HEK293 (cell line): ENCODE results near the gene NEK8.

Experiments used
- GLIS1 ChIP-seq: fragments of 450-650 bp; formaldehyde crosslinking; IDR thresholded peaks from 2 replicates; pipeline ENCODE4 v1.5.1; 2016; ENCODE audit warnings: missing biosample characterization, missing genetic modification characterization
- HOXA7 ChIP-seq: sonication (generic); formaldehyde crosslinking; IDR thresholded peaks from 2 replicates; pipeline ENCODE4 v1.8.1; 2022; ENCODE audit warnings: missing genetic modification reagents, borderline replicate concordance
- SCRT2 ChIP-seq: fragments of 450-650 bp; formaldehyde crosslinking; IDR thresholded peaks from 2 replicates; pipeline ENCODE4 v1.5.1; 2016; ENCODE audit warnings: missing biosample characterization, missing genetic modification characterization
- ZBTB7A ChIP-seq: fragments of 450-650 bp; formaldehyde crosslinking; IDR thresholded peaks from 2 replicates; pipeline ENCODE4 v1.5.1; 2016; ENCODE audit warnings: low read depth, missing biosample characterization, missing genetic modification characterization
- ZNF169 ChIP-seq: fragments of 450-650 bp; formaldehyde crosslinking; IDR thresholded peaks from 2 replicates; pipeline ENCODE4 v1.5.1; 2016; ENCODE audit warnings: missing biosample characterization, missing genetic modification characterization
- ZNF354C ChIP-seq: fragments of 450-650 bp; formaldehyde crosslinking; IDR thresholded peaks from 2 replicates; pipeline ENCODE4 v1.5.1; 2016; ENCODE audit warnings: missing biosample characterization, missing genetic modification characterization, low read depth, borderline replicate concordance
- ZNF548 ChIP-seq: fragments of 450-650 bp; formaldehyde crosslinking; IDR thresholded peaks from 2 replicates; pipeline ENCODE4 v1.5.1; 2016; ENCODE audit warnings: missing biosample characterization, missing genetic modification characterization
- ZNF785 ChIP-seq: fragments of 450-650 bp; formaldehyde crosslinking; IDR thresholded peaks from 2 replicates; pipeline ENCODE4 v1.5.1; 2016; ENCODE audit warnings: missing biosample characterization, missing genetic modification characterization
- ZNF792 ChIP-seq: fragments of 450-650 bp; formaldehyde crosslinking; IDR thresholded peaks from 2 replicates; pipeline ENCODE4 v1.5.1; 2016; ENCODE audit warnings: missing biosample characterization, missing genetic modification characterization
- TF ChIP-seq, protein P1 (sequence below): fragments of 450-650 bp; formaldehyde crosslinking; IDR thresholded peaks from 2 replicates; pipeline ENCODE4 v1.5.1; 2016; ENCODE audit warnings: missing biosample characterization, missing genetic modification characterization
- TF ChIP-seq, protein P2 (sequence below): fragments of 450-650 bp; formaldehyde crosslinking; IDR thresholded peaks from 2 replicates; pipeline ENCODE4 v1.5.1; 2016; ENCODE audit warnings: missing biosample characterization, missing genetic modification characterization, low read depth
- TF ChIP-seq, protein P3 (sequence below): fragments of 450-650 bp; formaldehyde crosslinking; IDR thresholded peaks from 2 replicates; pipeline ENCODE4 v1.5.1; 2016; ENCODE audit warnings: missing biosample characterization, missing genetic modification characterization

DNA sequence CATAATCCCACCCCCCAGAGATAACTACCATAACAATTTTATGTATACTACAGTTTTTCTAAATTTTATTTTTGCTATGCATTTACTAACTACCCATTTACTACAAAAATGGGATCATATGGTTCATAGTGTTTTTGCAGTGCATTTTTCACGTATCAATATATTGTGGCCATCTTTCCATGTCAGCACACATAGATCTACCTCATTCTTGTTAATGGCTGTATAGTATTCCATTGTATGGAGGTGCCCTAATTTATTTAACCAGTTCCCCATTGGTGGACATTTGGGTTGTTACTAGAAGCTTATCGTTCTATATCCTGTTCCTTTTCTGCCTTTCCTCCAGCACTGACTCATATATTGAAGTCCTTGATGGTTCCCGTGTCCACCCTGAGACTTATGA is 39.6 kb upstream of the NEK8 start:
- TF ChIP-seq GLIS1 (tag by site-specific recombination) (no peak), ZNF785 (tag by site-specific recombination) (no peak), HOXA7 (no peak), ZNF792 (no peak), ZNF548 (tag by site-specific recombination) (no peak), SCRT2 (tag by site-specific recombination) (no peak), ZBTB7A (no peak), ZNF354C (tag by site-specific recombination) (no peak), ZNF169 (tag by site-specific recombination) (no peak)
- TF ChIP-seq, protein P1, sequence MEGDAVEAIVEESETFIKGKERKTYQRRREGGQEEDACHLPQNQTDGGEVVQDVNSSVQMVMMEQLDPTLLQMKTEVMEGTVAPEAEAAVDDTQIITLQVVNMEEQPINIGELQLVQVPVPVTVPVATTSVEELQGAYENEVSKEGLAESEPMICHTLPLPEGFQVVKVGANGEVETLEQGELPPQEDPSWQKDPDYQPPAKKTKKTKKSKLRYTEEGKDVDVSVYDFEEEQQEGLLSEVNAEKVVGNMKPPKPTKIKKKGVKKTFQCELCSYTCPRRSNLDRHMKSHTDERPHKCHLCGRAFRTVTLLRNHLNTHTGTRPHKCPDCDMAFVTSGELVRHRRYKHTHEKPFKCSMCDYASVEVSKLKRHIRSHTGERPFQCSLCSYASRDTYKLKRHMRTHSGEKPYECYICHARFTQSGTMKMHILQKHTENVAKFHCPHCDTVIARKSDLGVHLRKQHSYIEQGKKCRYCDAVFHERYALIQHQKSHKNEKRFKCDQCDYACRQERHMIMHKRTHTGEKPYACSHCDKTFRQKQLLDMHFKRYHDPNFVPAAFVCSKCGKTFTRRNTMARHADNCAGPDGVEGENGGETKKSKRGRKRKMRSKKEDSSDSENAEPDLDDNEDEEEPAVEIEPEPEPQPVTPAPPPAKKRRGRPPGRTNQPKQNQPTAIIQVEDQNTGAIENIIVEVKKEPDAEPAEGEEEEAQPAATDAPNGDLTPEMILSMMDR (tag by site-specific recombination): no peak
- TF ChIP-seq, protein P2, sequence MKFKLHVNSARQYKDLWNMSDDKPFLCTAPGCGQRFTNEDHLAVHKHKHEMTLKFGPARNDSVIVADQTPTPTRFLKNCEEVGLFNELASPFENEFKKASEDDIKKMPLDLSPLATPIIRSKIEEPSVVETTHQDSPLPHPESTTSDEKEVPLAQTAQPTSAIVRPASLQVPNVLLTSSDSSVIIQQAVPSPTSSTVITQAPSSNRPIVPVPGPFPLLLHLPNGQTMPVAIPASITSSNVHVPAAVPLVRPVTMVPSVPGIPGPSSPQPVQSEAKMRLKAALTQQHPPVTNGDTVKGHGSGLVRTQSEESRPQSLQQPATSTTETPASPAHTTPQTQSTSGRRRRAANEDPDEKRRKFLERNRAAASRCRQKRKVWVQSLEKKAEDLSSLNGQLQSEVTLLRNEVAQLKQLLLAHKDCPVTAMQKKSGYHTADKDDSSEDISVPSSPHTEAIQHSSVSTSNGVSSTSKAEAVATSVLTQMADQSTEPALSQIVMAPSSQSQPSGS (tag by site-specific recombination): no peak
- TF ChIP-seq, protein P3, sequence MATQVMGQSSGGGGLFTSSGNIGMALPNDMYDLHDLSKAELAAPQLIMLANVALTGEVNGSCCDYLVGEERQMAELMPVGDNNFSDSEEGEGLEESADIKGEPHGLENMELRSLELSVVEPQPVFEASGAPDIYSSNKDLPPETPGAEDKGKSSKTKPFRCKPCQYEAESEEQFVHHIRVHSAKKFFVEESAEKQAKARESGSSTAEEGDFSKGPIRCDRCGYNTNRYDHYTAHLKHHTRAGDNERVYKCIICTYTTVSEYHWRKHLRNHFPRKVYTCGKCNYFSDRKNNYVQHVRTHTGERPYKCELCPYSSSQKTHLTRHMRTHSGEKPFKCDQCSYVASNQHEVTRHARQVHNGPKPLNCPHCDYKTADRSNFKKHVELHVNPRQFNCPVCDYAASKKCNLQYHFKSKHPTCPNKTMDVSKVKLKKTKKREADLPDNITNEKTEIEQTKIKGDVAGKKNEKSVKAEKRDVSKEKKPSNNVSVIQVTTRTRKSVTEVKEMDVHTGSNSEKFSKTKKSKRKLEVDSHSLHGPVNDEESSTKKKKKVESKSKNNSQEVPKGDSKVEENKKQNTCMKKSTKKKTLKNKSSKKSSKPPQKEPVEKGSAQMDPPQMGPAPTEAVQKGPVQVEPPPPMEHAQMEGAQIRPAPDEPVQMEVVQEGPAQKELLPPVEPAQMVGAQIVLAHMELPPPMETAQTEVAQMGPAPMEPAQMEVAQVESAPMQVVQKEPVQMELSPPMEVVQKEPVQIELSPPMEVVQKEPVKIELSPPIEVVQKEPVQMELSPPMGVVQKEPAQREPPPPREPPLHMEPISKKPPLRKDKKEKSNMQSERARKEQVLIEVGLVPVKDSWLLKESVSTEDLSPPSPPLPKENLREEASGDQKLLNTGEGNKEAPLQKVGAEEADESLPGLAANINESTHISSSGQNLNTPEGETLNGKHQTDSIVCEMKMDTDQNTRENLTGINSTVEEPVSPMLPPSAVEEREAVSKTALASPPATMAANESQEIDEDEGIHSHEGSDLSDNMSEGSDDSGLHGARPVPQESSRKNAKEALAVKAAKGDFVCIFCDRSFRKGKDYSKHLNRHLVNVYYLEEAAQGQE (tag by site-specific recombination): no peak
